Stimulated activated CD4-positive, alpha-beta T cell treated with anti-CD3 and anti-CD28 coated beads, Interleukin-1b, Interleukin-23, amount 100 ng/mL, for 1 hour (primary cell): ENCODE measurements around the gene BLID.

Experiments used
- DNase-seq, 2 donors: peaks; one replicate each; pipeline ENCODE4 v3.0.0-alpha.2; 2020; ENCODE audit warnings: low read depth in 2 of 2

The BLID gene

GRCh38 chr11:122140500-122140899 is 24.5 kb upstream of the BLID start:
- DNase-seq = no peak

DNA sequence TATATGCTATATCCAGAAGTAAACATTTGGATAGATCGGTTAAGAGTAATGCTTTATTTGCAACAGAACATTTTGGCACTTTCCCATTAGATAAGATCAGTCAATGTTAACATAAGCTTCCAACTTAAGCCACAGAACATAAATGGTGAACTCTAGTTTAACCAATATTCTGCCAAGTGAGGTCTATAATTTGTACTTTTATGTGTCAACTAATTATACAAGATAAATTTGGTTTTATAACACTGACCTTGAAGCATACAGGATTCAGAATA is 23.5 kb upstream of the BLID start:
- no peak for DNase-seq

DNA sequence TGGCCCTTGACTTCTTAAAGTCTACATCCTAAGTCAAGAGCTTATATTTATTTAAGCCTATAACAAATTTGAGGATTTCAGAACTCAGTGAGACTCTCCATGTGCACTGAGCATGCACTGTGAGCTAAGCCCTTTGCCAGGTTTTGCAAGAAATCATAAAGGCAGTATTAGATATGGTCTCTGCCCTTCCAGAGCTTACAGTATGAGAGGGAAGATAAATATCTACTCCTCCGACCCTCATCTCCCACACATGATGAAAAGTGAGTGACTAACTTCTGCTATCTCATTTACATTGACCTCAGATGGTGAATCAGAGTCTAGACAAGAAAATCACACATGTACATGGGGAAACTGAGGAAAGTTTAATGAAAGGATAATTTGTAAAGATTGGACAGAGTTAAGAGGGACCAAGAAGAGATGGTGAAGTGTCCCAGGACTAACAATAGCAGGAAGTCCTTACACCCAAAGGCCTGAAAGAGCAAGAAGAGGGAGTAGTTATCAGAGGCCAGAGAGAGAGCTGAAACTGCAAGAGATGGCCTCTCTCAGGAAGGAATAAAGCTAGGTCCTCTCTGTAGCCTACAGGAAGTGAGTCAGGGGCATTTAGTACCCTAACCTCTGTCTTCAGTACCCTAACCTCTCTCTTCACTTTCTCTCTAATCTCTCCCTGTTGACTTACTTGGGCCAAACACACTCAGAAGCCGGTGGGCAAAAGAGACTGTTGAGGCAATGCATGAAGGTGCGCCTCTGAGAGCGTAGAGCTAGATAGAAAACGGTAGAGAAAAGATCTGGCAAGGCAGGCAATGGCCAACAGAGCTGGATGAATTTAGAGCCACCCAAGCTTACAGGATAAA is 23.0 kb upstream of the BLID start:
- no peak for DNase-seq

DNA sequence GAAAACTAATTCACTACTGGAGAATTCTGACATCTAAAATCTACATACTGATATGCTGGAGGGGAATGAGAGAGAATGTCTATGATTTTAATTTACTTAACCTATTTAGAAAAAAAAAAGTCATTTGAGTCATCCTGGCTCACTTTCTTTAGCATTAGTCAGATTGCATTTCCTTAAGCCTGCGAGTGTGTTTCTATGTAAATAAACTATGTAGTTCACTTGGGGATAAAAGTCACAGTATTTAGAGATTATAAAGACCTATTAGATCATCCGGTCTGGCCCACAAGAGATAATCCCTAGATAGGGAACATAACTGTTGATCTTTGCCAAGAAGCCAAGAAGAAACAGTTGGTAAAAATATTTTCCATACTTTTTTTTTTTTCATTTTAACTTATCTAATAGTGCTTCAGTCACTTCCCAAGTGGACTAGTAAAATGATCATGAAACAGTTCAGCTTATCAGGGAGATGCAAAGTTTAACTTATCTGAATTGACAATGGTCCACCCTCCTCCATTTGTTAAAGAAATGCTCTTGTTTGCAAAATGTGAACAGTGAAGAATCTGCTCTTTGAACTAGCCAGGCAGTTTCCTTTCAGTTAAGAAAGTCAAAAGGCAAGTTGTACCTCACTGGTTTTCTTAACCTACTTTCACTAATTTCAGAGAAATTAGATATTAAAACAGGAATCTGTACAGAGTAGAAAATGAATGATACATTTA is 21.2 kb upstream of the BLID start:
- no peak for DNase-seq

- no peak for DNase-seq
Measured at GRCh38 chr11:122131126-122131525, 15.1 kb upstream of the BLID start.

DNA sequence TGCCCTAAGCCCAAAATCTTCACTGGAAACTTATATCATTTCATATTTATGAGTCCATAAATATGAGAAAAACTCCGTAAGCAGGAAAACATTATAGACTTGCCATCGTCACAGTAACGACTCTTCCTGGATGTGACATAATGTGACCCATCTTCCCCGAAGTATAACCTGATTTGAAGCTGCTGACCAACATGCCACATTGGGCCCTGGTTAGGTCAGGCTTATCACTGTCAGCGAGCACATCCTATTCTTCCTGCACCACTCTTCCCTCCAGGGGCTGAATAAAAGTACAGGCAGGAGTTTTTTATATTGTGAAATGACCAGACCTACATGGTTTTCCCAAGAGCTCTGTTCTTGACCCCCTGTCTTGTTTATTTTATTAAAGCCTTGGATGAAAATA is 12.1 kb upstream of the BLID start:
- DNase-seq = no peak

GRCh38 chr11:122127020-122127419 is 11.0 kb upstream of the BLID start:
- DNase-seq = no peak

DNA sequence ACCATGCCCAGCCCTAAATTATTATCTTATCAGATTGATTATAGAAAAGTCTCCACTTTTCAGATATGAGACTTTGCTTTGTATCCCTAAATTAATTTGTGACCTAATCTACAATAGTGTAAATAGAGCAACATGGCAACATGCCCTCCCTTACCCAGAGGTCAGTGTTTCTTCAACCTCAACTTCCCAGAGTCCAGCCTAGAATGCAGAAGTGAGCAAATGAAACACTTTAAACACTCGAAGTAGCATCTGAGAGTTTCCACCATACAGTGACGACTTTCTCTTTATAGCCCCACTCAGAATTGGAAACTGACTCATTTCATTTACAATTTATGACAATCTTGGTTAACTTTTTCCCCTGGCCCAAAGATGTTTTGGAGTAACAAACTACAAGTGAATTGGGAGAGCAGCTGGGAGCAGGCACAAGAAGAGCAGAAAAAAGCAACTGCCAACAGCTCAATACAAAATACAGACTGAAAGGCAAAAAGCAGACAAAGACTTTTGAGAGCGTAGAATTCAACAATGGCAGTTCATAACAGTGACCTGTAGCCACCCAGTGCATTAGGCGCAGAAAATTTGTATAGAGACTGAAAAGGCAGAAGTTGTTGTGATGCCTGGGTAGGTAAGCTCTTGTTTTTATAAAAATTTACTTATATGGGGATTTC is 10.1 kb upstream of the BLID start:
- DNase-seq = no peak

- no peak for DNase-seq
Measured at GRCh38 chr11:122123263-122123929, 7.4 kb upstream of the BLID start.

DNA sequence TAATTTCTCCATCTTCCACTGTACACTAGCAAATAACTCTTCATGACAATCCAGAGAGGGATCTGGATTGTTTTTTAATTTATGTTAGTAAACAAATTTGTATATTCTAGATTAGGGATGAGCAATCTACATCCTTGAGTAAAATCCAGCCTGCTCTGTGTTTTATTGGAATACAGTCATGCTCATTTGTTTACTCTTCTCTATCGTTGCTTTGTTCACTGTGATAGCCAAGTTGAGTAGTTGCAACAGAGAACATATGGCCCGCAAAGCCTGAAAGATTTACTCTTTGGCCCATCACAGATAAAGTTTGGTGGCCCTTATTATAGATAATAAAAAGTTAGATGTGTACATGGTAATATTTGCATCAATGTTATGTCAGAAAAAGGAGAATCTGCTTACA is 6.2 kb upstream of the BLID start:
- DNase-seq = no peak

GRCh38 chr11:122120096-122120495 is 4.1 kb upstream of the BLID start:
- DNase-seq = no peak

DNA sequence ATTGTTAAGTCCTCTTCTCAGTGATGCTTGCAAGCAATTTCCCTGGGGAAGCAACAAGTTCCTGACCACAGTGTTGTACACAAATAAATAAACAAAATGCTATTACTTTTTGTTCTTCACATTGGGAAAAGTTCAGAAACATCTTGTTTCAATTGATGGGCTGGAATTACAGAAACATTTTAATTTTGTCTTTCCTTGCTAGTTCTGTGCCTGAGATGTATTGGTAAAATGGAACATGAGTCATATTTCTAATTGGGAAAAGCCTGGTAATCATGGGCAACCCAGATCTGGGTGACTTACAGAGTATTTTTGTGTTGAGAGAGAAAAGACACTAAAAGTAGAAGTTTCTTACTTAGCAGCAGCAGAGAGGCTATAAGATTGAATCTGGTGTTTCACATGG is 576 bp upstream of the BLID start:
- no peak for DNase-seq

DNA sequence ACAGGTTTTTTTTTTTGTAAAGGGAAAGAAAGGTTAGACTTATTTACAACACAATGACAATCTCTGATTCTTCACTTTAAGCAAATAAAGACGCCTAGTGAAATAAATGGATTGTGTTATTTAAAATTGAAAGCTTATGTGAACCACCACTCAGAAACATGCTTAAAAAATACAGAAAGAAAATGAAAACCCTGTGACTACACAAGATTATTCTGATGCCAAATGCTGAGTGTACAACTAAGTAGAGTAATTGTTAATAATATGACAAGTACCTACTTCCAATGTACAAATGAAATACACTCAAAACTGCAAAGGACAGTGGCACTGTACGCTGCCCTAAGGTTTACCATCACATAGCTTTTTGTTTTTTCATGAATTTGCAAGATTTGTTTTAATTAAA is 1.0 kb downstream of the BLID start:
- no peak for DNase-seq

DNA sequence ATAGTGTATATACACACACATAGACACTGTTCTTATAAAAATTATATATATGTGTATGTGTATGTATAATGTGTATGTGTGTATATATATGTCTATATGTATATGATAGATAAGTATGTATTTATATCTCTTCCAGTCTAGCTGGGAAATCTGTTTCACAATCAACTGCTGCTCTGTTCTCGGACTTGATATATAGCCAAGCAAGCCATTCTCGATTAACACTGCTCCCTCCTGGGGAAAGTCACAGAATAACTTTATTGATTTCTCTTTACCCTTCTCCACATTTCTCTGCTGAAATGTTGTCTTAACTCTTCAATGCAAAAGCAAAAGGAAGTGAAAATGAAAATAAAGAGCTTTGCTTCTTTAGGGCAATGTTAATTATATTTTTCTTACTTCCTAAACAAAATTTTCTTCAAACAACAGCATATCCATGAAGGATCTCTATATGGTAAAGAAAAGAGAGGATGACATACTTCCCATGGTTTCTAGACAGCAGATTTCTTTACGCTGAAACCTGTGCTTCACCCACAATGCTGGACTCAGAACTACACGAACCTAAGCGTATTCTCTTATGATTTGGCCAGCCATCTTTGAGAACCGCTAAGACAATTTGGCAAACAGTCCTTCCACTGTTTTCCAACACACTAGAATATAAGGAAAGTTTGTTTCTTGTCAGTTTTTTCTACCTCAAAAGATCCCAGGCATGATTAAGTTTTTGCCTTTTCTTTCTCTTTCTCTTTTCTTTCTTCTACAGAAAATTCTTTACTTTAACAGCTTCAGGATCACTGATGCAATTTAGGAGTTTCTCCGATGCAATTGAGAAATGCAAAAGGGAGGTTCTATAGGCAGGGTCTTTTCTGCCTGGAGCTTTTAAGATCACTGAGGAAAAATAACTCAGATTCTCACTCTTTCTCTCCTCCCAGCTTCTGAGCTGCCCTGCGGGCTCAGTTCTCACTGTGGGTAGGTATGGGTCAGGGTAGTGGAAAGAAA is 1.9 kb downstream of the BLID start:
- no peak for DNase-seq

- no peak for DNase-seq
Measured at GRCh38 chr11:122112470-122113365, 3.3 kb downstream of the BLID start.

GRCh38 chr11:122109932-122110331 is 6.1 kb downstream of the BLID start:
- no peak for DNase-seq

DNA sequence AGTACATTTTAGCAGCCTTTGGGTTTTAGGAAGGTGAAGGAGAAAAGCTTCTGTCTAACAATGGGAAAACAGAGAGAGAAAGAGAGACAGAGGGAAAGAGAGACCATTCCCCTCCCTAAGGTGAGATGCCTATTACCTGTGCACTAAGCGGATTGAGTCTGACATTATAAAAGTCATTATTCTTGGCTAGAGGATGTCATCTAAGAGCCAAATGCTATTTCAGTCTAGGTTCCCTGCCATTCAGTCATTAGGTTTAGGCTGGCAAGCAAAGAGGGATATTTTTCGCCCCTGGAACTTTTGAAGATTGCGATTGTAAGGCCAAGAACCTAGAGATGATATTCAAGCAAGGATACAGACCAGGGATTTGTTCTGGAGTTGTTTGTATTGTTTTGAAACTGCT is 7.2 kb downstream of the BLID start:
- DNase-seq = no peak

DNA sequence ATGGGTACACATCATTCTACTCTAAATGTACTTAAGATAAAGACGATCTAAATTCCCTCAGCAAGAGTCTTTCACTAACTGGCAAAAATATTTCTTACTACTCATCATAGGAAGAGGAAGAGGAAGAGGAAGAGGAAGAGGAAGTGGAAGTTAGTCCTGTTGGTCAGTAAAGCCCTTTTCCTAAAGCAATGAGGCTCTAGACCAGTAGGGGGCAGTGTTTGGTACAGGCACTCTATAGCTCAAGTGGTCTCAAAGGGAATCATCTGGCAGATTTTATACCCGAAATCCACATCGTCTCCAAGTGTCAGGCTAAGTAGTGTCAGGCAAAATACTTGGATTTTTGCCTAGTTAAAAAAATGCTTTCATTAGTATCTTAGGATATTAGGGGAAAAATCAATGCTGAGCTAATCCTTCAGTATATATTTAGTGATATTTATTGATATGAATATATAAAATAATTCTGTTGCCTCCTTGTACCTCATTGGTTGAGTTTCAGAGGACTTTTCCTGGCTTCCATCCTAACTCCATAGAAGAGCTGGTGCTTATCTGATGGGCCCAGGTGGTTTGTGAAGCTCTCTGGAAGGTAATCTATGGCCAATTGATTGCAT is 7.7 kb downstream of the BLID start:
- no peak for DNase-seq

DNA sequence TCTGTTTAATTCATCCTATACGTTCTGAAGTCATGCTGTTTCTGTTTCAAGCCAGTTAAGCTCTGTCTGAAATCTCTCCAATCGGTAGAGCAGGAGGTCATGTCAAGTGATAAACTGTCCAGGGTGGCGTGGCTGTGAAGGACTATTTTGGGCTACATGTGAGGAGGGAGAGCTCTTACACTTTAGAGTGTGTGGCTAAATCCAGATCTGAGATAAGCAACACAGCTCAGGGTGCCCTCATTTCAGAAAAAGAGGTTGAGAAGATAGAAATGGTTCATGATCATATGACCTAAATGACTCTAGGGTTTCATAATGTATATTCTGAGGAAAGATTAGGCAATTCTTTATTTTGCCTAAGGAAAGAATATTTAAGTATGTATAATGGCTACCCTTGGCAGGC is 8.4 kb downstream of the BLID start:
- no peak for DNase-seq

GRCh38 chr11:122107045-122107444 is 9.0 kb downstream of the BLID start:
- no peak for DNase-seq
